GM21526 (cell line): Measurements from ENCODE around the gene ADGRG3.
"Not testable (repeated sequence)": the region's sequence is repeated elsewhere in the genome, so short reads cannot be mapped to it uniquely, and the experiment has no call there.

ENCODE experiments used
- ATAC-seq: cut with Tn5 transposase; IDR thresholded peaks from one replicate; pipeline ENCODE4 v1.9.1; 2021; ENCODE audit warnings: moderate library complexity; ENCODE audit not compliant: unreplicated experiment, low FRiP score

Gene ADGRG3

DNA sequence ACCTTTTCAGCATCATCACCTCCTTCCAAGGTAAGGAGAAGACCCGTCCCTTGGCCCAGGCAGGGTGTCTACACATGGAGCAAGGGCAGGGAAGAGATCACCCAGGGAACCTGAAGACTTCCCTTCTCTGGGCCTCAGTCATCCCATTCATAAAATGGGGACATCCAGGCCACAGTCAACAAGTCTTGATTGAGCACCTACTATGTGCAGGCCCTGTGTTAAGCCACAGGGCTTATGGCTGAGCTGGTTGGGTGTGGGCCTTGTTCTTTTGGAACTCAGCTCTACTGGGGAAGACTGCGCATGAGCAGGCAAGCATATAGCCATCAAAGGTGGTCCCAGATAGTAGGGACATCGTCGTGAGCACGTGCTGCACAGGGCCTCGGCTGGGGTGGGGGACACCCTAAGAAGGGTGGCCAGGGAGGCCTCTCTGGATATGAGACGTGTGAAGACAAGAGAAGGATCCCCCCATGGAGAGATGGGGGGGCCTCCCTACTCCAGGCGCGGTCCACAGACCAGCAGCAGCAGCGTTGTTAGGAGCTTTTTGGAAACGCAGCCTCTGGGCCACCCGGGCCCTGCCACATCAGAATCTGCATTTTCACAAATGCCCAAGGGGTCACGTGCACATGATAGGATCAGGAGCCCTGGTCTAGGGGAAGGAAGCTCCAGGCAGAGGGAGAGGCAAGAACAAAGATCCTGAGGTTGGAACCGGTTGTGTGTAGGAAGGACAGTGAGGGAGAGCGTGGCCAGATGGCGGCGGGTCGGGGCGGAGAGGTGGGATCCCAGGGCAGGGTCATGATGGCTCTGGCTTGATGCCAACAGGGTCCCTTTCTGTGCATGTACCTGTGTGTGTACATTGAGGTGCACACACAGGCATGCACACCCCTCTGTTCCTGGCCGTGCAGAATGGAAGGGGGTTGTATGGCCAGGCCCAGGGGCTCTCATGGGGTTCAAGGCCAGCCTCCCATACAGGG lies 5.9 kb upstream of the ADGRG3 start:
- ATAC-seq: no peak

DNA sequence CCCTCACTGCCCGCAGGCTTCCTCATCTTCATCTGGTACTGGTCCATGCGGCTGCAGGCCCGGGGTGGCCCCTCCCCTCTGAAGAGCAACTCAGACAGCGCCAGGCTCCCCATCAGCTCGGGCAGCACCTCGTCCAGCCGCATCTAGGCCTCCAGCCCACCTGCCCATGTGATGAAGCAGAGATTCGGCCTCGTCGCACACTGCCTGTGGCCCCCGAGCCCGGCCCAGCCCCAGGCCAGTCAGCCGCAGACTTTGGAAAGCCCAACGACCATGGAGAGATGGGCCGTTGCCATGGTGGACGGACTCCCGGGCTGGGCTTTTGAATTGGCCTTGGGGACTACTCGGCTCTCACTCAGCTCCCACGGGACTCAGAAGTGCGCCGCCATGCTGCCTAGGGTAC lies 4.7 kb upstream of the ADGRG3 start:
- no peak for ATAC-seq

DNA sequence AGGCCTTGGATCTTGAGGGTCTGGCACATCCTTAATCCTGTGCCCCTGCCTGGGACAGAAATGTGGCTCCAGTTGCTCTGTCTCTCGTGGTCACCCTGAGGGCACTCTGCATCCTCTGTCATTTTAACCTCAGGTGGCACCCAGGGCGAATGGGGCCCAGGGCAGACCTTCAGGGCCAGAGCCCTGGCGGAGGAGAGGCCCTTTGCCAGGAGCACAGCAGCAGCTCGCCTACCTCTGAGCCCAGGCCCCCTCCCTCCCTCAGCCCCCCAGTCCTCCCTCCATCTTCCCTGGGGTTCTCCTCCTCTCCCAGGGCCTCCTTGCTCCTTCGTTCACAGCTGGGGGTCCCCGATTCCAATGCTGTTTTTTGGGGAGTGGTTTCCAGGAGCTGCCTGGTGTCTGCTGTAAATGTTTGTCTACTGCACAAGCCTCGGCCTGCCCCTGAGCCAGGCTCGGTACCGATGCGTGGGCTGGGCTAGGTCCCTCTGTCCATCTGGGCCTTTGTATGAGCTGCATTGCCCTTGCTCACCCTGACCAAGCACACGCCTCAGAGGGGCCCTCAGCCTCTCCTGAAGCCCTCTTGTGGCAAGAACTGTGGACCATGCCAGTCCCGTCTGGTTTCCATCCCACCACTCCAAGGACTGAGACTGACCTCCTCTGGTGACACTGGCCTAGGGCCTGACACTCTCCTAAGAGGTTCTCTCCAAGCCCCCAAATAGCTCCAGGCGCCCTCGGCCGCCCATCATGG lies 4.0 kb upstream of the ADGRG3 start:
- no peak for ATAC-seq

DNA sequence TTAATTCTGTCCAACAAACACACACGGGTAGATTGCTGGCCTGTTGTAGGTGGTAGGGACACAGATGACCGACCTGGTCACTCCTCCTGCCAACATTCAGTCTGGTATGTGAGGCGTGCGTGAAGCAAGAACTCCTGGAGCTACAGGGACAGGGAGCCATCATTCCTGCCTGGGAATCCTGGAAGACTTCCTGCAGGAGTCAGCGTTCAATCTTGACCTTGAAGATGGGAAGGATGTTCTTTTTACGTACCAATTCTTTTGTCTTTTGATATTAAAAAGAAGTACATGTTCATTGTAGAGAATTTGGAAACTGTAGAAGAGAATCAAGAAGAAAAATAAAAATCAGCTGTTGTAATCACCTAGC lies 3.5 kb upstream of the ADGRG3 start:
- no peak for ATAC-seq

DNA sequence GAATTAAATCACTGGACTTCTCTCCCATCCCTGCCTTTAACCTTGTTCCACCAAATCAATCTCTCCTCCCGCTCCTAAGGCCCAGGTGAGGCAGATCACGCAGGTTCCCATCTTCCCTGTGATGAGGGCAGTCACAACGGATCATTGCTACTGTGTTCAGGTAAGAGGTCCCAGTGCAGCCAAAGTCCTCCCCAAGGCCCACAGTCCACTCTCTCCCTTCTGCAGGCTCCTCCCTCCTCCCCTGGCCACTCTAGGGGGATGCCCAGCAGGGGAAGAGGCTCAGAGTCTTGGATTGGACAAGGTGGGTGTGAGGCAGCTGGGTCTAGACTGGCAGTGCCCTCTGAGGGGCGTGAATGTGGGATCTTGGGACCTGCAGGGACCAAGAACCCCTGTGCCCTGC lies 2.6 kb upstream of the ADGRG3 start:
- ATAC-seq: no peak

DNA sequence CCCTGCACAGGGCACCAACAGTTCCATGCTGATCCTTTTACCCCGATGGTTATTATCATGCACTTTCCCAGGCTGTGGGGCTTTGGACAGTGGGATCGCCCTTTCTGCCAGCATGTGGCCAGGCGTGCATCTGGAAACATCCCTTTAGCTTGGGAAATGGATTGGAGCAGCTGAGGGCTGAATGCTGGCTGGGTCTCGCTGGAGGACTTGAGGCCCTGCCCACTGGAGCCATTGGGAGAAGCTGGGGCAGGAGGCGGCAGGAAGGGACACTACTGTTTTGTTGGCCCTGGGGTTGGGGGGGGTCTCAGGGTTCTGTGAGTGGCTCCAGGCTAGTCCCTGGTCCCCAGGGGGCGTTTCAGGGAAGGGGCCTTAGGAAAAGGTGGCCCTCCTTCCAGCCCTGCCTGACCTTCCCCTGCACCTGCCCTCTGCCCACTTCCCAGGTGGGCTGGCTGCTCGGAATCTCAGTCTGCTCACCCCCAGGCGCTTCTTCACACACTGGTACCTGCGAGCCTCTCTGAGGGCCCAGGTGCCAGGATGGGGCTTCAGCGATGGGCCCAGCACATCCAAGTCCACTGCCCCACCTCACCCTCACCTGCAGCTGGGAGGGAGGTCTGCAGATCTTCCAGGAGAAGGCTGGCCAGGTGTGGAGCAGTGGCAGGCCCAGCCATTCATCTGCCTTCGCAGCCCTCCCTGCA lies 1.6 kb upstream of the ADGRG3 start:
- ATAC-seq: no peak

DNA sequence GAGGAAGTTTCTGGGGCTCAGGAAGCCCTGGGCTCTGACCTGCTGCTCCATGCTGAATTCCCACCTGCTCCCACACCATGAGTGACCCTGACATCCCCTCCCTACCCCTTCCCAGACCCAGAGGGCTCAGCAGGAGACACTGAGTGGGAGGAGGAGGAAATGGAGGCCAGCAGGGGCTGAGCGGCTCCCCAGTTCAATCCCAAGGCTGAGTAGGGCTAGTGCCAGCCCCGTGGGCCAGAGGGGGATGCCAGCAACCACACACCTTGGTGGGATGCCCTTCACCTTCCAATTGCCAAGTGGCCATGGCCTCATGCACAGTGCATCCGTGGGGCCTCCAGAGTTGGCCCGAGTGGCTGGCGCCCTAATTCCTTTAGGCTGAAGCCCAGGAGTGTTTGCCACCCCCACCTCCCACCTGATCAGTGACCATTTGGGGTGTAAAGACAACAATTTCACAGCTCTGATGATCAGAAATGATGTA lies 1.0 kb upstream of the ADGRG3 start:
- no peak for ATAC-seq

DNA sequence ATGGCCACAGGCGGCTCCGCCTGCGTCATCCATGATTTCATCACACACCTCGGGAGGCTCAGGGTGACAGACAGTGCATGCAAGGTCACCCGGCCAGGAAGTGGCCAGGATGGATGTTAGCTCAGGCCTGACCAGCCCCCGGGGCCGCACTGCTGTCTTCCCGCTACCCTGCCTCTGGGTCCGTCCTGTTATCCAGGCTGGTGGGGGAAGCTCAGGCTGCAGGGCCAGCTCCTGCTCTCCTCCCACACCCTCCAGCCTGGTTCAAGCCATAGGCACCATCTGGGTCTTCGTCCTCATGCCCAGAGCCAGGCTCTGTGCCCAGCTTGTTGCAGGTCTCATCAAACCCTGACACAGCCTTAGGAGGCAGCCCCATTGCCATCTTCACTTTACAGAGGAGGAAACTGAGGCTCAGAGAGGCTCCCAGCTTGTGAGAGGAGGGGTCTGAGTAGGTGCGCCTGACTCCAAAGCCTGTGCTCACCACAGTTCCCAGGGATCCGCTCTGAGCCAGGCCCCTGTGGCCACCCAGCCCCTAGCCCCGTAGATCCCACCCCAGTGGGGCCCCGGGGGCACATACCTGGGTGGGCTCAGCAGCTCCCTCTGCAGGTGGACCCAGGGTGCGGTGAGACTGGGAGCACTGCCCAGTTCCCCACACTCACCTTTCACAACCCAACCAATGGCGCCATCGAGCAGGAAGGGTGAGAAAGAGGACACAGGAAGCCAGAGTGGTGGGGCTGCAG lies 412 bp upstream of the ADGRG3 start:
- no peak for ATAC-seq

DNA sequence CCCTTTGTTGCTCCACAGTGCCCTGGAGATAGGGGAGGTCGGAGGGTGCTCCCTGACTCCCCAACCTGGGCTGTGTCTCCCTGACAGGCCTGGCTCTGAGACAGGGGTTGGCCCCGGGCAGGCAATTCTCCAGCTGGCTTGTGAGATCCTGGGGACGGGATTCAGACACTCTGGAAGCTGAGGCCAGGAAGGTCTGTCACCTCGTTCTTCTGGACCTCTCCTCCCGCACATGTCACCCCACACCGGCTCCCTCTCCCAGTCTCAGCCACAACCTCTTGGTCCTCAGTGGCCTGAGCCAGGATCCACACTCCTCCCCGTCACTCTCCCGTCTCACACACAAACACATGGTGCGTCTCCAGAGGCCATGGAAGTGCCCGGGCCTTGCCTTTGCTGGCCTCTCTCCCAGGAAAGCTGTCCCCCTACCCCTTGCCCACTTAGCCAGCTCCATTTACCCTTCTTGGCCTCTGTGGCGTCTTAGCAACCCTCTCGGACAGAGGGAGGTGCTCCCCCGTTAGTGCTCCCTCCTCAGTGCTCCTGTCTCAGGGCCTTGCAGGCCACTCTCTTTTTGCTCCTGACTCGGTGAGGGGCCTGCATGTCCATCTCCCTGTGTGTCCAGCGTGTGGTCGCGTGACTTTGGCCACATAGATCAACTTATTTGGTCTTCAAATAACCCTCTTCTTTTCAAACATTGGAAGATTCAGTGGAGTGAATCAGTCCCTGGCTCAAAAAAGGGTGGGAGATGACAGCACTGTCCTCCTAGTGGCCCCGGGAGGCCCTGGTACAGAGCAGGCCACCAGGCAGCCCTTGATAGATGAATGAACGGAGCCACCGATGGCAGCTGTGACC lies 747 bp downstream of the ADGRG3 start:
- no peak for ATAC-seq

DNA sequence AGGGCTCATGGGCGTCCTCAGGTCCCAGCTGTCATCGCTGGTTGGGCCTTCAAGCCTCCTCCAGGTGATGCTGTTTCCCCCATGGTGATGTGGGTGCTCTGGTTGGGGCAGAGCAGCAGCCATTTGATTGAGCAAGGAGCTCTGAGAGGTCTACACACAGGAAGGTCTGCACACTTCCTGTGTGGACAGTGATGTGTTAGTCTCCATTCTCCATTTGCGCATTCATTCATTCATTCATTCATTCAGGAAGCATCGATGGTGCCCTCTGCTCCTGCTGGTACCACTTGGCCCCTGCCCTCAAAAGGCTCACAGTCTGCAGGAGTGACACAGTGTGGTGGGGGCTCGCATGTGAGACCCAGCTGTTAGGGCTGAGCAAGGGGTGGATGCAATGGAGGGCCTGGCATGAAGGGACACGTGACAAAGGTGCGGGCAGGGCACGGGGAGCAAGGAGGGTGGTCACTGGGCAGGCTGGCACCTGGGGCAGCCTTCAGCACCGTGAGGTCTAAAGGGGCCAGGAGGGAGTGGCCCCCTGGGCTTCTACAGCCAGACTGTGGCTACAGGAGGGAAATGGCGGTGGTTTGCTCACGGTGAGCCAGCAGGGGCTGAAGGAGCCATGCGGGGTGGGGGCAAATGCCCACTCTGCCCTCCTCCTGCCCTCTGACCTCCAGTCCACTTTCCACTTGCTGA lies 1.5 kb downstream of the ADGRG3 start:
- no peak for ATAC-seq

DNA sequence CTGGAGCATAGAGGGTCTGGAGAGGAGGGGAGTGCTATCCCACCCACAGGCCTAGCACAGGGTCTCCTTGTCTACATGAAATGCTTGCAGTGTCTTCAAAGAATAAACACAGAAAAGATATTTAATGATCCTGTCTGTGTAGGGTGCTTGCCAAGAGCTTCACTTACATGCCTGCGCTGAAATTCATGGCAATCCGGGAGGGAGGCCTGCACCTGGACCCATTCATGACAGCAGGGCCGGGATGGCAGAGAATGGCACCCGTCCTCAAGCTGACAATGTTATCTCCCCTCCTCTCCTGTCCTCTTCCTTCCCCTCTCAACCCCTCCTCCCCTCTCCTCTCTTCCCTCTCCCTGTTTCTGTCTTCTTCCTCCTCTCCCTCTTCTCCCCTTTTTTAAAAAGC lies 2.1 kb downstream of the ADGRG3 start:
- no peak for ATAC-seq

DNA sequence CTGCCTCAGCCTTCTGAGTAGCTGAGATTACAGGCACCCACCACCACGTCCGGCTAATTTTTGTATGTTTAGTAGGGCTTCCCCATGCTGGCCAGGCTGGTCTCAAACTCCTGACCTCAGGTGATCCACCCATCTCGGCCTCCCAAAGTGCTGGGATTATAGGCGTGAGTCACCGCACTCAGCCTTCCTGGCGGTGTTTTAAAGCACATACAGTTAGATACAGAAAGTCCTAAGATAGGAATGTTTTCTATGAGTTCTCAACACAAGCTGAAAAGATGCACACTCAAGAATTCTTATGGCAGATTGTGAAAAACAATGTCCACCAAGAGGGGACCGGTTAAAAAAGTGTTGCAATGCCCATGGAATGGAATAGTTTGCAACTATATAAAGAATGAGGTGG lies 3.3 kb downstream of the ADGRG3 start:
- not testable (repeated sequence) for ATAC-seq

DNA sequence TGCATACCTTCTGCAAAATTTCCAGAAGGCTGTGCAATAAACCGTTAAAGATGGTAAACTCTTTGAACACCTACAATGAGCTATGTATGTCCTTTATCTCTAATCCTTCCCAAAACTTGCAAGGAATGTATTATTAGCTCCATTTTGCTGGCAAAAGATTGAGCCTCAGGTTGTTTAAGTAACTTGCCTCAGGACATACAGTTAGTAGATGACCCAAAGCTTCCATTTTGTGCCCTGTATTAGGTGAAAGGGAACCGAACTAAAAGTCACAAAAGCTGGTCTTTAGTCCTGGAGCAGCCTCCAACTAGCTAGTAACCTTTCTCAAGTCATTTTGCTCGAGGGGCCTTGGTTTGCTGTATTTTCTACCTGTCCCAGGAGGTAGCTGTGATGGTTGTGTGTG lies 4.3 kb downstream of the ADGRG3 start:
- no peak for ATAC-seq

DNA sequence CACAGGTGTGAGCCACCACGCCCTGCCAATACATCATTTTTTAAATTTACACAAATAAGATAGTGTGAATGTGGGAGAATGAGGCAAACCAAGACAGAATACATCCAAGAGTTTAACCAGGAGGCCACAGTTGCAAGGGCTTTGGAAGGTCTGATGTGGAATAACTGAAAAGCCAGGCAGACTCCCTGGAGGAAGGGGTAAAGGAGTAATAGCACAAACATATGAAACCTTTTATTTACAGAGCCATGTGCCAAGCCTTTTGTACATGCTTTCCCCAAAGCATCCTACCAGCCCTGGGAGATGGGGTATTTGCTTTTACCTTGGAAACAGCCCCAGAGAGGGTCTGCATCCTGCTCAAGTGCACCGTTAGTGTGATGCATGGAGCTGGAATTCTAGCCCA lies 4.7 kb downstream of the ADGRG3 start:
- ATAC-seq: no peak

DNA sequence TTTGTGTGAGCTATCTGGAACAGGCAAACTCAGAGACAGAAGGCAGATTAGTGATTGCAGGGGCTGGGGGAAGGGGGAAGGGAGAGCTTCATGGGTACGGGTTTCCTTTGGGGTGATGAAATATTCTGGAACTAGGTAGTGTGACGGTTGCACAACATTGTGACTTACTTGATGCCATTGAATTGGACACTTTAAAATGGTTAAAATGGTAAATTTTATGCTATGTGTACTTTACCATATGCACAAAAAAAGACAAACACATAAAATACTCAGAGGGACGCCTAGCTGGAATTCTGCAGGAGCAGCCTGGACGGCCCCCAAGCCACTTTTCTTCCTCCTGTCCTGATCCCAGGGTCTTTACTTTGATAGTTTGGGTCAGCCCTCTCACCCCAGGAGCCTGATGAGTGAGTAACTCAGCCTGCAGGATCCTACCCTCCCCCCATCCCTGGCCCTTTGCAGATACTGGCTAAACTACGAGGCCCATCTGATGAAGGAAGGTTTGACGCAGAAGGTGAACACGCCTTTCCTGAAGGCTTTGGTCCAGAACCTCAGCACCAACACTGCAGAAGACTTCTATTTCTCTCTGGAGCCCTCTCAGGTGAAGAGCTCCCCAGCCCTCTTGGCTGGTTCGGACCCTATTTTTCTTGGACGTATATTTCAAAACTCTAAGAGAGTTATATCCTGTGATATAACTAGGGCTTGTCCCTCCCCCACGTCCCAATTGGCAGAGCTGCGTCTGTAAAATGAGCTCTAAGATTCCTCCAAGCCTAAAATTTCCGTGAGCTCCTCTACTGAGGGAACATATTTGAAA lies 7.8 kb downstream of the ADGRG3 start:
- no peak for ATAC-seq

DNA sequence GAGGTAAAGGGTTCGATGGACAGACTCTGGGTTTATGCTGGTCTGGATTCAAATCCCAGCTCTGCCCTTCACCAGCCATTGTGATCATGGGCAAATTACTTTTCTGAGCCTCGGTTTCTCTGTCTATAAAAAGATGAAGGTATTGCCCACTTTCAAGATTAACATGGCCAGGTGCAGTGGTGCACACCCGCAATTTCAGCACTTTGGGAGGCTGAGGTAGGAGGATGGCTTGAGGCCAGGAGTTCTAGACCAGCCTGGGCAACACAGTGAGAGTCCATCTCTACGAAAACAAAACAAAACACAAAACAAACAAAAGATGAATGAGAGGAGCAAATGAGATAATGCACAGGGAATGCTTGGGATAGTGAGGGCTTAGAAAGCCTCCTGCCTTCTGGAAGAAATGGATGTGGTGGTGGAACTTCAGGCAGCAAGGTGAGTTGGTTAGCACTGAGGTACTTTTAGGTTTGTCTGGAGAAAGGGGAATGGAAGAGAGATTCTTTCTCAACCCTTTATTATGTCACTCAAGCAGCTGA lies 8.5 kb downstream of the ADGRG3 start:
- no peak for ATAC-seq

DNA sequence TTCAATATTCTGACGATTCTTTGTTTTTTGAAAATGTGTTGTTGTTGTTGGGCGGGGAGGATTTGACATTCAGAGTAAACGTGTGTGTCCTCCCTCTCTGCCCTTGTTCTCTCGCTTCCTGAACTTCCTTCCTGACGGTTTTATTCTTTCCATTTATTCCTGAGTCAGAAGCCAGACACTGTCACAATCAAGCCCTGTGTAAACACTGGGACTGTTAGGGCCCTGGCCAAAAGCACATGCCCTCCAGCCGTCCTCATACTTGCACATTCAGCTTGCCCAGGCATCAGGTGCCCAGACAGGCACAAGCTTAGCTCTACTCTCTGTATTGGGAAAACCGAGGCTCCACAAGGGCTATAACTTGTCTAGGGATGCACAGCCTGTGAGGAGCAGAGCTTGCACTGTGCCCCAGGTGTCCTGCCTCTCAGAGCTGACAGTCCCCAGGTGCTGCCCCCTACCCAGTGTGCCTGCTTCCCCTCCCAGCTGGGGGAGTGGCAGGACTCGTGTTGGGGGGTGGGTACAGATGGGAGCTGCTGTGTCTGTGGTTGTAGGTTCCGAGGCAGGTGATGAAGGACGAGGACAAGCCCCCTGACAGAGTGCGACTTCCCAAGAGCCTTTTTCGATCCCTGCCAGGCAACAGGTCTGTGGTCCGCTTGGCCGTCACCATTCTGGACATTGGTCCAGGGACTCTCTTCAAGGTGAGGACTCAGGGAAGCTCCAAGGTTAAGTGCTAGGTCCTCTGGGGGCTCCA lies 9.7 kb downstream of the ADGRG3 start:
- no peak for ATAC-seq
